ENCODE measurements around the gene PUS1.

Gene PUS1

GRCh38 chr12:131903270-131904255, 25.5 kb upstream of the PUS1 start:
- Histone ChIP-seq H3K4me1 (ENCODE audit: insufficient read depth, insufficient read length) (peaks cover 25% of the 10 kb centered on the region), H3K9ac (ENCODE audit: insufficient read length, low read depth) (no peak overlapping the region), H3K36me3 (ENCODE audit: insufficient read depth, insufficient read length, low read length) (peaks cover 33% of the 10 kb centered on the region), H3K9me3 (ENCODE audit: insufficient read depth, low read length) (no peaks in the 10 kb centered on the region), H3K4me3 (ENCODE audit: insufficient read length, low read depth) (no peak overlapping the region), H3K27me3 (ENCODE audit: insufficient read depth, insufficient read length) (no peaks in the 10 kb centered on the region)
- TF ChIP-seq ZNF274 (IDR thresholded peaks at IDR 0.05; ENCODE audit: low read depth, low read length), result no peak
- TF ChIP-seq SUZ12 (IDR thresholded peaks at IDR 0.05; ENCODE audit: extremely low read depth, insufficient read depth, insufficient read length), result no peak
- no peak for TF ChIP-seq YY1 (IDR thresholded peaks at IDR 0.05; ENCODE audit: insufficient read depth, insufficient read length)
- DNase-seq (ENCODE audit: low read depth, low spot score), result no peak

DNA sequence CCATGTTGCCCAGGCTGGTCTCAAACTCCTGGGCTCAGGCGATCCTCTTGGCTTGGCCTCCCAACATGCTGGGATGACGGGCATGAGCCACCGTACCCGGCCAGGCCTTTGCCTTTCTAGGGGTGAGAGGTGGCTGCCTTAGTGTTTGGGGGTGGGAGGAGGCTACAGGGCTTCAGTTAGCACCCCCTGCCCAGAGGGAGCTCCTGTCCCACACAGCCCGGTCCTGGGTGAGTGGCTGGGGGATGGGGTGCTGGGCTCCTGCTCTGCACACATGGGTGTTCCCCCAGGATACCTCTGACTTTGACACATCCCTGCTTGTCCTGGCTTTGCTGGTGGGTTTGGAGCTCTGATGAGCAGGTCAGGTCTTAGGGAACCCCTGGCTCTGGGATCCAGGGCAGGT, 24.7 kb upstream of the PUS1 start:
- peaks cover 25% of the 10 kb centered on the region for H3K4me1 ChIP-seq (ENCODE audit: insufficient read depth, insufficient read length)
- TF ChIP-seq SUZ12 (IDR thresholded peaks at IDR 0.05; ENCODE audit: extremely low read depth, insufficient read depth, insufficient read length) (no peak), YY1 (IDR thresholded peaks at IDR 0.05; ENCODE audit: insufficient read depth, insufficient read length) (no peak), ZNF274 (IDR thresholded peaks at IDR 0.05; ENCODE audit: low read depth, low read length) (no peak)
- DNase-seq (ENCODE audit: low read depth, low spot score), result no peak
- H3K36me3 ChIP-seq (ENCODE audit: insufficient read depth, insufficient read length, low read length), result peaks cover 41% of the 10 kb centered on the region
- H3K9me3 ChIP-seq (ENCODE audit: insufficient read depth, low read length), result no peaks in the 10 kb centered on the region
- no peaks in the 10 kb centered on the region for H3K27me3 ChIP-seq (ENCODE audit: insufficient read depth, insufficient read length)
- no peak overlapping the region for H3K4me3 ChIP-seq (ENCODE audit: insufficient read length, low read depth)
- no peak overlapping the region for H3K9ac ChIP-seq (ENCODE audit: insufficient read length, low read depth)

DNA sequence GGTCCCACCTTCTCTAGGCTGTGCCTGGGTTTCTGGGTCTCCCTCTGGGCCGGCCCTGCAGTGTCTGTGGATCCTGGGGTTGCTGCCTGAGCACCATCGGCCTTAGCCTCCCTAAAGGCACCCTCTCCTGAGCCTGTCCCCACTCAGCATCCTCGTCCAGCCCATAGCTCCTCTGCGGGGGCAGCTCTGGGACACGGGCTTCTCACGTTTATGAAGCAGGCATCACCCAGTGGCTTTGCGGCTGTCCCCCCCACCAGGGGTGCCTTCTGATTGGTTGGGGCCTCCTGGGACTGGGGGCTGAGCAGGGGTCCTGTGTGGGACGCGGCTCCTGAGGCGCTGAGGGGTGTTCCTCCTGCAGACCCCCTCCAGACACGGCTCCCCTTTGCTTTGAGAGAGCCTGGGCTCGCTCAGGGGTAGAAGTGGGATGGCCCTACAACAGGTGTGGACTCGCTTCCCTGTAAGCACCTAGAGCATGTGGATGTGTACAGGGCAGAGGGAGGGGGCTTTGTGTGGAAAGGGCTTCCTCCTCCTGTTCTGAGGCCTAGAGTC, 23.9 kb upstream of the PUS1 start:
- no peak overlapping the region for H3K9ac ChIP-seq (ENCODE audit: insufficient read length, low read depth)
- no peak overlapping the region for H3K4me3 ChIP-seq (ENCODE audit: insufficient read length, low read depth)
- H3K27me3 ChIP-seq (ENCODE audit: insufficient read depth, insufficient read length), result no peaks in the 10 kb centered on the region
- peaks cover 49% of the 10 kb centered on the region for H3K36me3 ChIP-seq (ENCODE audit: insufficient read depth, insufficient read length, low read length)
- no peak for DNase-seq (ENCODE audit: low read depth, low spot score)
- H3K4me1 ChIP-seq (ENCODE audit: insufficient read depth, insufficient read length), result peaks cover 23% of the 10 kb centered on the region
- no peaks in the 10 kb centered on the region for H3K9me3 ChIP-seq (ENCODE audit: insufficient read depth, low read length)
- no peak for TF ChIP-seq SUZ12 (IDR thresholded peaks at IDR 0.05; ENCODE audit: extremely low read depth, insufficient read depth, insufficient read length)
- no peak for TF ChIP-seq YY1 (IDR thresholded peaks at IDR 0.05; ENCODE audit: insufficient read depth, insufficient read length)
- TF ChIP-seq ZNF274 (IDR thresholded peaks at IDR 0.05; ENCODE audit: low read depth, low read length), result no peak

DNA sequence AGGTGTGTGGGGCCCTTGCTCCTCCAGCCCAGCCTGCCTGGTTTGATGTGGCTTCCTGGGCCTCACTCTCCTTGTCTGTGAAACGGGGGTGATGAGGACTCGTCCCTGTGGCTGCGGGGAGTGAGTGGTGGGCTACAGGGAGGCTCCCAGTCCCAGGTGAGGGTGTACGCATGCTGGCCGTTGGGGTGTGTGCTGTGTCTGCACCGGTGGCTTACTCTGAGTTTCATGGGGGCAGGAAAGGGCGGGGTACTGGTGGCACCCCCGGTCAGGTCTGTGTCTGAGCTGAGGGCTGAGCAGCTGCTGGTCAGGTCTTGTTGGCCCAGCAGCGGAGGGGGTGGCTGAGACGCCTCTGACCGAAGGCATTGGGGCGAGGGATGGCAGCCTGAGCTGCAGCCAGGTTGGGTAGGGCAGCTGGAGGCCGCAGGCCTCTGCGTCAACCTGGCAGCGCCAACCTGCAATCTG, 23.4 kb upstream of the PUS1 start:
- no peak overlapping the region for H3K9ac ChIP-seq (ENCODE audit: insufficient read length, low read depth)
- H3K4me3 ChIP-seq (ENCODE audit: insufficient read length, low read depth), result no peak overlapping the region
- H3K4me1 ChIP-seq (ENCODE audit: insufficient read depth, insufficient read length), result peaks cover 19% of the 10 kb centered on the region
- peaks cover 51% of the 10 kb centered on the region for H3K36me3 ChIP-seq (ENCODE audit: insufficient read depth, insufficient read length, low read length)
- no peaks in the 10 kb centered on the region for H3K27me3 ChIP-seq (ENCODE audit: insufficient read depth, insufficient read length)
- H3K9me3 ChIP-seq (ENCODE audit: insufficient read depth, low read length), result no peaks in the 10 kb centered on the region
- no peak for TF ChIP-seq ZNF274 (IDR thresholded peaks at IDR 0.05; ENCODE audit: low read depth, low read length)
- no peak for DNase-seq (ENCODE audit: low read depth, low spot score)

GRCh38 chr12:131907379-131908091, 21.5 kb upstream of the PUS1 start:
- no peaks in the 10 kb centered on the region for H3K9me3 ChIP-seq (ENCODE audit: insufficient read depth, low read length)
- no peak overlapping the region for H3K4me3 ChIP-seq (ENCODE audit: insufficient read length, low read depth)
- H3K9ac ChIP-seq (ENCODE audit: insufficient read length, low read depth), result no peak overlapping the region
- no peaks in the 10 kb centered on the region for H3K27me3 ChIP-seq (ENCODE audit: insufficient read depth, insufficient read length)
- peaks cover 69% of the 10 kb centered on the region for H3K36me3 ChIP-seq (ENCODE audit: insufficient read depth, insufficient read length, low read length)
- H3K4me1 ChIP-seq (ENCODE audit: insufficient read depth, insufficient read length), result peaks cover 18% of the 10 kb centered on the region
- TF ChIP-seq YY1 (IDR thresholded peaks at IDR 0.05; ENCODE audit: insufficient read depth, insufficient read length), result no peak
- no peak for TF ChIP-seq SUZ12 (IDR thresholded peaks at IDR 0.05; ENCODE audit: extremely low read depth, insufficient read depth, insufficient read length)
- no peak for TF ChIP-seq ZNF274 (IDR thresholded peaks at IDR 0.05; ENCODE audit: low read depth, low read length)
- no peak for DNase-seq (ENCODE audit: low read depth, low spot score)

DNA sequence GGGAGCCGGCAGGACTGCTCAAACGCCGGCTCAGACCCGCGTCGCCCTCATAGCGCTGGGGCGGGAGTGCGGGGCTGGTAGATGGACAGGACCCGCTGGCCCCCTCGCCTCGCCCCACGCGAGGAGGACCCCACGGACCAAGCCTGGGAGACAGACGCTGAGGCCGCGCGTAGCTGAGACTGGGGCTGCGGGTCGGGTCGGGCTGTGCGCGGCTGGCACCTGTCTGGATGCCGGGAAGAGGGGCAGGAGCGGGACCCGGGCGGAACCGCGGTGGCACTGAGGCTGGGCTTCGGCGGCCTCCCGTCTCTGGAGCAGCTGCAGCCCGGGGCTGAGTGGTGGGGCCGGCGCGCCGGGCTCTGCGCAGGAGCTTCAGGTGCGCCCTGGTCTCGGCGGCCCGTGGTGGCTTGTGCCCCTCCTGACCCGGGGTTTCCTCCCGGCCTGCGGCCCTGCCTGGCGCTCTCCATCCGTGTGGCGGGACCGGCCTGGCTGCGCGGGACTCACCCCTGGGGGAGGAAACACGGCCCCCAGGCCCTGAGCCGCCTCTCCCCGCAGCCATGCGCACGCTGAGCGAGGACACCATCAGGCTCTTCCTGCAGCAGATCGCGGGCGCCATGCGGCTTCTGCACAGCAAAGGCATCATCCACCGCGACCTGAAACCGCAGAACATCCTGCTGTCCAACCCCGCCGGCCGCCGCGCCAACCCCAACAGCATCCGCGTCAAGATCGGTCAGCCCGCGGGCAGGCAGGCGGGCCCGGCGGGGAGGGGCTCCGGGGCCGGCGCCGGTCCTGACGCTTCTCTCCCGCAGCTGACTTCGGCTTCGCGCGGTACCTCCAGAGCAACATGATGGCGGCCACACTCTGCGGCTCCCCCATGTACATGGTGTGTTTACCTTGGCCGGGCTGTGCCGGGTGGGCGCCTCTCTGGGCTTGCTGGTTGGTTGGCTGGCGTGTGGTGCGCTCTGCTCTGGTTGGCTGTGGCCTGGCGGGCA, 20.7 kb upstream of the PUS1 start:
- Histone ChIP-seq H3K4me3 (ENCODE audit: insufficient read length, low read depth) (no peak overlapping the region), H3K36me3 (ENCODE audit: insufficient read depth, insufficient read length, low read length) (peaks cover 74% of the 10 kb centered on the region), H3K4me1 (ENCODE audit: insufficient read depth, insufficient read length) (peaks cover 23% of the 10 kb centered on the region), H3K9ac (ENCODE audit: insufficient read length, low read depth) (no peak overlapping the region), H3K27me3 (ENCODE audit: insufficient read depth, insufficient read length) (no peaks in the 10 kb centered on the region), H3K9me3 (ENCODE audit: insufficient read depth, low read length) (no peaks in the 10 kb centered on the region)
- DNase-seq (ENCODE audit: low read depth, low spot score), result no peak
- TF ChIP-seq YY1 (IDR thresholded peaks at IDR 0.05; ENCODE audit: insufficient read depth, insufficient read length) (no peak), ZNF274 (IDR thresholded peaks at IDR 0.05; ENCODE audit: low read depth, low read length) (no peak), SUZ12 (IDR thresholded peaks at IDR 0.05; ENCODE audit: extremely low read depth, insufficient read depth, insufficient read length) (no peak)
